Activated CD4-positive, alpha-beta T cell treated with anti-CD3 and anti-CD28 coated beads, Interleukin-2, Interleukin-4, amounts not matched to agents 100 ng/mL and 50 ng/mL, durations not matched to agents 16 hours and 8 hours (primary cell): ENCODE measurements around the gene TAAR9.

Experiments used
- DNase-seq: peaks from one replicate; pipeline ENCODE4 v3.0.0-alpha.2; 2020; ENCODE audit warnings: low spot score

The TAAR9 gene, protein sequence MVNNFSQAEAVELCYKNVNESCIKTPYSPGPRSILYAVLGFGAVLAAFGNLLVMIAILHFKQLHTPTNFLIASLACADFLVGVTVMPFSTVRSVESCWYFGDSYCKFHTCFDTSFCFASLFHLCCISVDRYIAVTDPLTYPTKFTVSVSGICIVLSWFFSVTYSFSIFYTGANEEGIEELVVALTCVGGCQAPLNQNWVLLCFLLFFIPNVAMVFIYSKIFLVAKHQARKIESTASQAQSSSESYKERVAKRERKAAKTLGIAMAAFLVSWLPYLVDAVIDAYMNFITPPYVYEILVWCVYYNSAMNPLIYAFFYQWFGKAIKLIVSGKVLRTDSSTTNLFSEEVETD

DNA sequence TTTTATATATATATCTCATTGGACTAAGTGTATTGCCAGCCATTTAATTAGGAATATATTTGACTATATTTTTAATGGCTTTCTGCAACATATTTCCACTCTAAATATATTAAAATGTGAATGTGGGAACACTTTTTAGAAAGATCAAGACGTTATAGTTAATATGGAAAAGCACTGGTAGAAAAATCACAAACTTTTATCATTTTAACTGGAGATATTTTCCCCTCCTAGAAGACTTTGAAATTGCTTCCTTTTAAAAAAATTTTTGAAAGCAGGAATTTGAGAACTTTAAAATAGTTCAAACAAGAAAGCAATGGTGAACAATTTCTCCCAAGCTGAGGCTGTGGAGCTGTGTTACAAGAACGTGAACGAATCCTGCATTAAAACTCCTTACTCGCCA lies at the start of gene TAAR9:
TSS of gene TAAR9 (plus strand) at position 301 of the 400 bp plus-strand sequence. CDS start at position 314, 13 bp downstream.
- DNase-seq = no peak

DNA sequence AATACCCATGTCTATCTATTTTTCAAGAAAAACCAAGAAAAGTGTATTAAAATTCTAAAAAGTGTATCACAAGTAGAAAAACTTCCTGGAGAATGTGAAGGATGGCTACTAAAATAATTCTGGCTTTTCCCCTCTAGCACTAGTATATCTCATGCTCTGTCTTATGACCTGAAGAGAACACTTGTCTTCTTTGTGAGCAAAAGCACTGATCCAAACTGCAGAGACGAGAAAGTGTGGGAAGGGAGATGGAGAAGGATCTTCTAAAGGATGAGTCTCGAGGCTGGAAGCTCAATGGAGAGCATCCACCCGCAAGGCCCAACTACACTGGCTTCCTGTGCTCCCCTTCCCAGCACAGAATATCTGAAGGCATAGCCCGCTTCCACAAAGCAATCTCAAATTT lies 48.7 kb upstream of the TAAR9 start:
- no peak for DNase-seq

DNA sequence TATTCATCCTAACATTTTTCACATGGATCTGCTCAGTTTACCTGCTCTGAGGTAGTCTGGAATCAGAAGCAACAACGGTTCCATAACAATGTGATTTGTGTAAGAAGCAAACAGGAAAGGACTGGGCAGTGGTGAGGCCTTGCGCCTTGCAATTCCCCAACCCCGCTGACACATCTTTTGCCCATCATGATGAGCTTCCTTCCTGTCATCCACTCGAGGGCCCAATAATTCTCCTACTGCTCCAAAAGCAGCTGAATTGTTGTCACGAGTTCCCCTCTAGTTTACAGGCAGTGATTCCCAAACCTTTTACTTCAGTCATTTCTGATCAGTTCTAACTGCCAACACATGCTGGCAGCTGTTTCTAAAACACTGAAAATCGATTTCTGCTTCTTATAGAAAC lies 48.1 kb upstream of the TAAR9 start:
- DNase-seq = no peak

DNA sequence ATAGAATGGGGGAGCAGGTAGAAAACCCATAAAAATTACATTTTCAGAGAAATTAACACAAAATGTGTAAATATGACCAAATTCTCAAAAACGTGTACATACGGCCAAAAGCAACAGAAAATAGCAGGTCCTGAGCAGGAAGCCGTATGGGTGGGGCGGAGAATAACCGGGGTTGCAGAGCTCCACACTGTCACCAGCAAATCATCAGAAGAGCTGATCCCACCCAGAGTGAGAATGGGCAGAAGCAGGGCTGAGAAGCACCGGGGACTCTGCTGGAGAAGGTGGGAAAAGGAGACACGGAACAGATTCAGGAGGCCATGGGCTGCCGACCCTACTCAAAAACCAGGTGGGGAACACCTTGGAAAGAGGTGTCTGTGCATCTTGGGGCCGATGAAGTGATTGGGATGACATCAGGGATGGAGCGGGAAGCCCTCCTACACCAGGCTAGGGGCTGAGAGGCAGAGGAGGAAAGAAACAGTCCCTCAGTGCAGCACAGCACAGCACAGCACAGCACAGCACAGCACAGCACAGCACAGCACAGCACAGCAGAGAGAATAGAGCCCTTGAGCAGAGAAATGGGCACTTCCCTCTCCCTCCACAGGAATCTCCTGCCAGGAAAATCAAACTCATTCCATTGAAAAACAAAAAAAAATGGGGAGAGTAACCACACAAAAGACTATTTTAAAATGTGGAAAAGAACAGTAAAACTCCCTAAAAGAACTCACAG lies 47.4 kb upstream of the TAAR9 start:
- no peak for DNase-seq

DNA sequence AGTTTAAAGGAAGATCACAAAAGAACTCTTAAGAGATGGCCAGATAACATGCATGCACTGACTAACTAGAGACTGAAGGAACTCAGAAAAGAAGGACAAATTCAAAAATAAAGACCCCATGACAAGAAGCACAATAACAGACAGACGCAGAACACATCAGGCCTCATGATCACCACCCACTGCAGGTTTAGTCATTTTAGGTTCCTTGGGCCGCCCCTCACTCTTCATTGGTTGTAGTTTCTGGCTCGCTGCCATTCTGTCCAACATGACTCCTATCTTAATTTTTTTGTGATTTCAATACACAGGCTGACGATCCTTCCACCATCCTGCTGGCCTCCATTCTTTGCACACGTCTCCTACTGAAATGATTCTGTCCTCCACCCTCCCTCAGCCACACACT lies 46.8 kb upstream of the TAAR9 start:
- no peak for DNase-seq

DNA sequence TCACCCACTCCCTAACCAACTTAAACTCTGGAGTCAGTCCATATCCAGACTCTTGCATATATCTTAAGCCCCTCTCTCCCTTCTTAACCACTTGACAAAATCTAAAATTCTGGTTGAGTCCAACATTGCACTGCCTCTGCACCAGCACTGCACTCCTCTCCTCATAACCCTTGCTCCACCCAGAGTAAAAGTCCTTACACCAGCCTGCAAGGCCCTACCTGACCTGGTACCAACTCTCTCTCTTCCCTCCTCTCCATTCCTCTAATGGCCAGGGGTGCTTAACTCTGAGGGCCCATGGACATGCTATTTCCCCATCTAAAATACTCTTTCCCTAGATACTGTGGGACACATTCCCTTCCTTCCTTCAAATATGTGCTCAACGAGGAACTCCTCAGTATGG lies 46.2 kb upstream of the TAAR9 start:
- DNase-seq = no peak

DNA sequence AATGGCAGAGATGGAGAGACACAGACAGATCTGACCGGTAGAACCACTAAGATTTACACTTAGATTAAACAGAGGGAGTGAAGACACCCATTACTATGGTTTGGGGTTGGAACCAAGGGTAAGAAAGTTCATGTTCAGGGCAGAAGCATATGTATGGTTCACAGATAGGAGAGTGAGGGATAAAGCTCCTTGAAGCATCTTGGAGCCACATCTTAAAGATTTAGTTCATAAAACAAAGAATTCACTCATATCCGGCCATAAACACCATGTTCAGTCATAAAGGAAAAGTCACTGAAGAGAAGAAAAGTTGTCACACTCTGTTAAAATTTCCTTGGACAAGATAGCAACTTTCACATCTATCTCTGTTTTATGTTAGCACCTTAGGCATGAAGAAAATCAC lies 43.1 kb upstream of the TAAR9 start:
- peak; percentile 39 for DNase-seq

DNA sequence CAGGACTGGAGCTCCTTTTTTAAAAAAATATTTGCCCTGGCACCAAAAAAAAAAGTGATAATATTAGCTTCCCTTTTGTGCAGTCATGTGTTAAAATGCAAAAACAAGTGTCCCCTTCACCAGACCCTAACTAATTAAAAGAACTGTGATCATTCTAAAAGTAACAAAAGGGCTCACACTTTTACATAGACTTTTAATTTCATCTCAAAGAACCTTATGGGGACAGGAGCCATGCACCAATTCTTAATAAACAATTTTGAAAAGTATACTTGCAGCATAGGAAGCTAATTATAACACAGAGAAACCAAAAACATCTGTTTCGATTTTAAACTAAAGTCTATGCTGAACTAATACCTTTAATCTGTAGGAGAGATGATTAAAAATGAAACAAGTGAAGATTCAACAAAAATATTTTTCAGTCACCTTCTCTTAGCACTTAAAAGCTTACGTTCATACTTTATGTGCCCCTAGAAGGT lies 42.4 kb upstream of the TAAR9 start:
- DNase-seq = peak; percentile 33

DNA sequence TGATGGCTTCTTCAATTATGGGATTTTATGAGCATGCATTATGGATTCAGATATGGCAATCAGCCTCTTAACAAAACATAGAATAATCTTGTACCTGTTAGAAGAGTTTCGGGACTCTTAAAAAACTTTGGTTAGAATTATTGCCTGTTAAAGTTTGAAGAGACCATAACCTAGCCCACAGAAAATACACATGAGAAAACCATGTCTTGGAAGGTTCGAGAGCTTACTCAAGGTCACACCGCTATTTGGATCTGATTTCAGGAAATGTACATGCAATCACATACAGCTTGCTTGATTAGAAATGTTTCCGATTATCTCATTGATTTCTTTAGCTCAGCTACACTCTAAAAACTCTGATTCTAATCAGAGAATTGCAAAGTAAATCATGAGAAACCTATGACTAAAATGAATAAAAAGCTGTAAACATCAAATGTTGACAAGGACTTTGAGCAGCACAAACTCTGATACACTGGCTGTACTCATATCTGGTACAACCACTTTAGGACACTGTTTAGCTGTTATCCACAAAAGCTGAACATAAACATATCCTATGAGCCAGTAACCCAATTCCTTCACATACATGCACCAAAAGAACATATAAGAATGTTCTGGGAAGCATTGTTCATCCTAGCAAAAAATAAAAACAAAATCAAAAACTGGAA lies 41.4 kb upstream of the TAAR9 start:
- DNase-seq = no peak

DNA sequence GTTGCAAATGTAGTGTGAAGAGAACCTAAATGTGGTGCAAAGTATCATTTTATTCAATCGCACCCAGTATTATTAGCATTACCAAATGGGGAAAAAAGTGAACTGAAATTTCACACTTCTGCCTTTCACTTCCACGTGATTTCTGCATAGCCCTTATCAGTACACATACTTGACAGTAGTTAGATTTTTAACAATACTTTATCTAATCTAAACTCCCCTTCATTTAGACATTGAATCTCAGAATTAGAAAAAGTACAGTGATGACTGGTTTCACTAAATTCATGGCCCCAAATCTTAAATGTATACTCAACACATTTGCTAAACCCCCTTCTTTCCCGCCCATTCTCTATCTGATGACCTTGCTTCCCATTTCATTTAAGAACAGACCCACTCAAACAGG lies 39.4 kb upstream of the TAAR9 start:
- no peak for DNase-seq

DNA sequence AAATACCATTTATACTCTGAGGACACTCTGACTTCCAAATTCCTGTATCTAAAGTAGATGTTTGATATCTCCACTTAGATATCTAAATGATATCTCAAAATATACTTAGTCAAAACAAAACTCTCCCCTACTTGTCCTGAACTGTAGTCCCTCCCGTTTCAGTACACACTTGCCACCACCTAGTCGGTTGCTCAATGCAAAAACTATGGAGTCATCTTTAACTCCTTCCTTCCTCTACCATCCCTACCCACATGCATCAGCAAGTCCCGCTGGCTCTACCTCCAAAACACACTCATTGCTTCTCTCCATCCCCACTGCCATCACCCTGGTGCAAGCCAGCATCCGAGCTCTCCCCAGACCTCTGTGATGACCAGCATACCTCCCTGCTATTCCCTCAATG lies 38.3 kb upstream of the TAAR9 start:
- DNase-seq = no peak

DNA sequence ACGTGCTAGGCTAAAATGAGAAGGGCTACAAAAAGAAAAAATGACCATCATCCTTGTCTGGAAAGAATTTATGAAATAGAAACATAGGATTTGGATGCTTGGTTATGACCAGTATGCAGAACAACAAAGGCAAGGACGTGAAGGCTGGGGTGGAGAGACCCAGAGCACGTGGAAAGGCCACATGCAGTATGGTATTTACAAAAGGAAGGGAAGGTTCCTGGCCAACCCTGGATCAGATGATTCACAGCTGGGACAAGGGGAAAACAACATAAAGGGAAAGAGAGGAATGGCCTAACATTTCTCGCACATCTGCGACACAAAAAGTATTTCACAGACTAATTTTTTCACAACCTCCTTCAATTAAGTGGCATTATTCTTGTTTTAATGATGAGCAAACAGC lies 33.3 kb upstream of the TAAR9 start:
- DNase-seq = no peak

DNA sequence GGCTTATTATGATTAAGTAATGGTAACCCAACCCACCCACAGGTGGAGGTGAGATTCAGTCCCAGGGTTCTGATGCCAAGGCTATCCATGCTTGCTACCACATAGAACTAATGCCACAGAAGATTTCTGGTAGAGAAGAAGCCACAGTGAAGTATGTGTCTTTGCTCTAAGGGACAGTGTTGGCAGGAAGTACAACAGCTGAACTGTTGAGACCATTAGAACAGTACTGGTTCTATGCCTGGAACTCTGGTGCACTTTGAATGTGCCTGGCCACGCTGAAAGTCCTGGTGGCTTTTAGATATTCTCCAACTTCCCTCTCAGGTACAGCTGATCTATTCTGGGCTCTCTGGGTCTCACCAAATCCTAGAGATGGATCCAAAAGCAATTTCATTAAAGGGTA lies 32.9 kb upstream of the TAAR9 start:
- no peak for DNase-seq

DNA sequence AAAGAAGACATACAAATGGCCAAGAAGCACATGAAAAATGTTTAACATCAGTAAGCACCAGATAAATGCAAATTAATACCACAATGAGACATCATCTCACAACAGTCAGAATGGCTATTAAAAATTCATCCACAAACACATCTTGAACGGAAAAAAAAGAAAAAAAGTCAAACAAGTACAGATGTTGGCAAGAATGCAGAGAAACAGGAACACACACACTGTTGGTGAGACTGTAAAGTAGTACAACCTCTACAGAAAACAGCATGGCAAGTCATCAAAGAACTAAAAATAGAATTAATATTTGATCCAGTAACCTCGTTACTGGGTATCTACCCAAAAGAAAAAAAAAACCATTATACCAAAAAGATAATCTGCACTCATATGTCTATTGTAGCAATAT lies 31.6 kb upstream of the TAAR9 start:
- no peak for DNase-seq

DNA sequence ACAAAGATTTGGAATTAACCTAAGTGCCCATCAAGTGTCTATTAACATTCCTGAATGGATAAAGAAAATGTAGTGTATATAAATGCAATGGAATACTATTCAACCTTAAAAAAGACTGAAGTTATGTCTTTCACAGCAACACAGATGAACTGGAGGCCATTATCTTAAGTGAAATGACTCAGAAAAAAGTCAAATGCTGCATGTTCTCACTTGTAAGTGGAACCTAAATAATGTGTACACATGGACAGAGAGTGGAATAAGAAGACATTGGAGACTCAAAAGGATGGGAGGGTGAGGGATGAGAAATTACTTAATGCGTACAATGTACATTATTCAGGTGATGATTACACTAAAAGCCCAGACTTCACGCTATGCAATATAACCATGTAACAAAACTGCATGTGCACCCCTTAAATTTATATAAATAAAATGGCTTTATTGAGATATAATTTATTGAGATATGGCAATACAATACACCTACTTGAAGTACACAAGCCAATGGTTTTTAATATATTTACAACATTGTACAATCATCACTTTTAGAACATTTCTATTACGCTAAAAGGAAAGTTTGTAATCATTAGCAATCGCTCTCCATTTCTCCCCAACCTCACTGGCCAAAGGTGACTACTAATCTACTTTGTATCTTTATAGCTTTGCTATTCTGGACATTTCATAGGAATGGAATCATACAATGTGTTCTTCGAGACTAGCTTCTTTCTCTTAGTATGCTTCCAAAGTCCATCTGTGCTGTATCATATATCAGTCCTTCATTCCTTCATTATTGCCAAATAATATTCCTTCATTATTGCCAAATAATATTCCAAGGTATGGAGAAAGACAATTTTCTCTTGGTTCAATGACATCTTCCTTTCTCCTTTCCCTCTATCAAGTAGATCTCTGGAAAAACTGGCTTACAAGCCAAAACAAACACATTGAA lies 30.9 kb upstream of the TAAR9 start:
- no peak for DNase-seq

DNA sequence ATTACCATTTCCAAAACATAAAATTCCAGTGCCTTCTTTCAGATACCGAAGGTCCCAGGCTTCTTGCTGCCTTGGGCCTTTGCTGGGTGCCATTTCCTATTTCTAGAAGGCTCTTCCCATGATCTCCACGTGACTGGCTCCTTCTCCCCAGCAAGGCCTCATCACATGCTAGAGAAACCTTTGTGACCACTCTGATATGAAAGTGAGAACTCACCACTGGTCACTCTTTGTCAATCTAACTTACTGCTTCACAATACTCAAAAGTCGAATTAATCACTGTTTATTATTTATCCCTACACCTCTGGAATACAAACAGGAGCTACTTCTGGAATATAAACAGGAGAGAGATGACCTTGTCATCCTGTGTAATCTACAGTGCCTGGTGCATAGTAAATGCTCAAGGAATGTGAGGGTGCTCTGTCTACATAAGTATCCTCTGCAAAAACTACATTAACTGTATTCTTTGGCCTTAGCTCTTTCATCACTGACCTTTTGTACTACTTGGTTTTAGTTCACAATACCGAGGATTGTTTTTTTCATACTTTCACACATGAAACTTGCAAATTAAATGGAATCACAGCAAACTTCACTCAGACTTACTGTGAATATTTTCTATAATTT lies 26.8 kb upstream of the TAAR9 start:
- no peak for DNase-seq

DNA sequence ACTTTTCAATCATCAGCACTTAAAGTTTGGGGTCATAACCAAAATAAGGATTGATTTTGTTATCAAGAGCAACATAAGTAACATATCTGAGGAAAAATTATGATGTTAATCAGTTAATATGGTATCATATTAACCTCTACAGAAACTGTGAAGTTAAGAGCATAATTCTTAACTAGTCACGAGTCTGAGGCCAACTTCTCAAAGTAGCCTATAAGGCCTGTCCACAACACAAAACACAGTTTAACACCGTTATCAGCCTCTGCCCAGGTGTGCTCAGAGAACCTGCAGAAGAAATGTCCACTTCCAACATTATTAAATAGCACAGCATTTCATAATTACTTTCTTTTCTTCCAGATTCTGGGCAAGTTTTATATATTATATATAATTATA lies 26.3 kb upstream of the TAAR9 start:
- no peak for DNase-seq

DNA sequence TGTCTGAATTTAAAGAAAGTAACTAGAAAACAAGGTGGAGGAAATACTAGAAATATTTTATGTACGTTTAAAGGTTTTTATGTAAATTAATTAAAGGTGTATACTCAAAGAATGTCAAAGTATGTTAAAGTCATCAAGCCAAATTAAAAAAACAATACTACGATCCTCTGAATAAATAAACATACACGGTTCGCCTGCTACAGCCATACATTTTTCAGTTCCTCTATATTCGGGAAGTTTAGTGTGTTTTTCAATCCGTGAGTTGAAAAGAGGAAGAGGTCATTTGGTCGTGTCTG lies 25.8 kb upstream of the TAAR9 start:
- no peak for DNase-seq

DNA sequence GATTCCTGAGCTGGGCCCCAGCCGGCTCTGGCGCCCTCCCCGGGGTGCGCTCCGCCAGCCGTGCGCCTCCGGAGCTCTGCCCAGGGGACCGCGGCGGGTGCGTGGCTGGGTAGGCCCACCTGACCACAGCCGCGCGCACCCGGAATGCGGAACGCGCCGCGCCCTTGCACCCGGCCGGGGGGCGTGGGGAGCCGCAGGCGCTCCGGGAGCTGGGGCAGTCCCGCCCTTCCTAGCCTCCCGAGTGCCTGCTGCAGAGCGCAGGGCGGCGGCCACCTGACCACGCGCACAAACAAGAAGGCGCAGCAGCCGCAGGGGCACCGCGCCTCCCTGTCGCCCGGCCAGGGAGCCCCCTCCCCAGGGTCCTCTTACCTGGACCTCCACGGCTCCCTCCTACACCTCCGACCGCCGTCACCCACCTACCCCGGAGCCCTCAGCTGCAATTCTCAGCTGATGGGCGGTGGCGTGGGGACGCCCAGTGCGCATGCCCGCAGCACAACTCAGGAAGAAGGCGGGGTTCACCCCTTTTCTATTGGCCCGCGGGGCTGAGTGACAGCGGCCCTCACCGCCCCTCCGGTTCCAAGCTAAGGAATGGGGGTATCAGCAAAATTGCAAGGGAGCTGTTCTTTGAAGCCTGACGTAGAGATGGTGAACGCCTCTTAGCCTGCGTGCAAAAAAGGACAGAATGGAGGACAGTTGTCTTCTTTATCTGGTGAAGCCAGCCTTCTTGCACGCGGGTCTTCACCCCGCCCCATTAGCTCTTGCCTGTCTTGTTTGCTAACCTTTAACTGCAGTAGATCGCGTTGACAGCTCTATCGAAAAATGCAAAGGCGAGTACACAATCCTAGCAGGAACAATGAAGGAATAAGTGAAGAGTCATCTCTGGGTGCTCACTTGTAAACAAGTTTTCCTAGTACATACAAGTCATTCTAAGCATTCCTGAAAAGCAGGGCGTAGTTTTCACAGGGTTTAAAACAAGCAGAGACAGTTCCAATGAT lies 25.1 kb upstream of the TAAR9 start, which contains the start of gene STX7:
TSS of gene STX7 (minus strand) at position 479 of the 995 bp plus-strand sequence. CDS start 9,586 bp downstream, outside the sequence.
- peak; percentile 87 for DNase-seq

DNA sequence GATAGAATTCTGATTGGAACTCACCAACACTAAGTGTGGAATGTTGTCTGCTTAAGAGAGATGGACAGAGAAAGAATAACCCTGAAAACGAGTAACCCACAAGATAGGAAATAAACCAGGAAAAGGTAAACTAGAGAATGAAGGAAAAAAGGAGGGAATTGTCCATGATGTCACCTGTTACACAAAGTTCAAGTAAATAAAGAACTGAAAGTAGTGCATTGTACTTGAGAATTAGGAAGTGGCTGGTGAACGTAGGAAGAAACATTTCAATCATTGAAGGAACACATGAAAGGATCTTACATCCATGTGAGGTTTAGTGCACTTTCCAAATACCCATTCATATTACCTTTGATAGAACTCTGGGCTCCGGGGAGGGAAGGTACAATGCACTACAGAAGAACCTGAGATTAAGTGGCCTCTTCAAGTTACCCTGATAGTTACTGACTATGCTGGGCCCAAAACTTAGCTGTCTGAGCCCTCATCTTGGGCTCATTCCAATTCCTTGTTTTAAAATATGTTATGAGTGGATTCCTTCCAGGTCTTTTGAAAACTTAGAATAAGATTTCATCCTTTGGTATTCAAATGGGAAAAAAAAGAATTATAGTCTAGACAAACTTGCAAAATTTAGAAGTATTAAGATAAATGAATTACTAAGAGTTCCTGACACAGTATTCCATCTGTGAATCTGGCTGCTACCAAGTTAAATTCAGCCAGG lies 24.1 kb upstream of the TAAR9 start:
- DNase-seq = no peak
